Activated T-cell treated with anti-CD3 and anti-CD28 coated beads for 4 hours (primary cell): ENCODE measurements around the gene AKNA.

Experiments
- DNase-seq: peaks from one replicate; pipeline ENCODE4 v3.0.0-alpha.2; 2020

Gene AKNA

DNA sequence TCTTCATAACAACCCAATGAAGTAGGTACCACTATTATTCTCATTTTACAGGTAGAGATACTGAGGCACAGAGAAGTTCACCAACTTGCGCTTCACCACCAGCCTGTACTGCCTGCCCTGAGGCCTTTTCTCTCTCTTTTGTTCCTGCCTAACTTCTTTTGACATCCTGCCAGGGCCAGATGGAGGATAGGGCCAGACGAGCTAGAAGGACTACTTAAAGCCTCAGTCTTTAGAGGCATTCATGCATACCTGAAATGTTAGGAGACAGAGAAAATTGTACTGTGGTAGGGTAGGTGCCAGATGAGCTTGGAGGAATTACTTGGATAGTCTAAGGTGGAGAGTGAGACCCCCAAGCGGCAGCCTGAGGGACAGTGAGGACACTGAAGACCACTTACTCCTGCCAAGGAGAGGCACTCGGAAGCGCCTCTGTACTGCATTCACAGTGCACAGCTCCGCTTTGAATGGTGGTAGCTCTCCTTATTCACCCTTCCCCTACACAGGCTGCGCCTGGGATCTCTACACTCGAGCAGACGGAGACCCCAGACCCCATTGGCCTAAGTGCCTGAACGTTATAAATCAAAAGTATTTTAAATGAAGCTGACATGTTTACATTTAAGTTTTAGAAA, 71.1 kb downstream of the AKNA start:
- no peak for DNase-seq

DNA sequence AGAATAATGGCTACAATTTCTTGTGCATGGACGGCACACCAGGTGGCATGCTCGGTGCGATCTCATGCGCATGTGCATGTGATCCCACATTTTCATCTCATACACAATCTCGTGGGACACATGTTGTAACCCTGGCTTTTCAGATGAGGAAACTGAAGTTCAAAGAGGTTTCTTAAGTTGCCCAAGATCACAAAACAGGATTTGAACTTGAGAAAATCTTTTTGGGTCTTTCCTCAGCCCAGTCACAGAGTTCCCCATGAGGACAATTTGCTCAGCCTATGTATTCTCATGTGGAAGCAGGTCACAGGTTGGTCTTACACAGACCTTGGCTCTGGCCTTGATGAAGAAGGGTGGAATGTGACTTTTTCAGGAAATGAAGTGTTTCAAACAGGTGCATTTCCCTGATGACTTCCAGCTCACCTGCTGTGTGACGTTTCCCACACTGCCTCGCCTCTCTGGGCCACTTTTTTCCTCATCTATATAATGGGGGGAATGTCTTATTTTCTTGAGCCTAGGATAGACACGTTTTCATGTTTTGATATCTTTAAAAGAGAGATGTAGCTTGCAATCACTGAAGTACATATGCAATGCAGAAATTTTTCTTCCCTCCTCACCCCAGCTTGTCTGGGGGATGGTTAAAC, 71.9 kb downstream of the AKNA start:
- no peak for DNase-seq

GRCh38 chr9:114314881-114315722, 72.7 kb downstream of the AKNA start:
- DNase-seq = no peak

- DNase-seq = no peak
Measured at GRCh38 chr9:114314256-114314867, 73.4 kb downstream of the AKNA start.

DNA sequence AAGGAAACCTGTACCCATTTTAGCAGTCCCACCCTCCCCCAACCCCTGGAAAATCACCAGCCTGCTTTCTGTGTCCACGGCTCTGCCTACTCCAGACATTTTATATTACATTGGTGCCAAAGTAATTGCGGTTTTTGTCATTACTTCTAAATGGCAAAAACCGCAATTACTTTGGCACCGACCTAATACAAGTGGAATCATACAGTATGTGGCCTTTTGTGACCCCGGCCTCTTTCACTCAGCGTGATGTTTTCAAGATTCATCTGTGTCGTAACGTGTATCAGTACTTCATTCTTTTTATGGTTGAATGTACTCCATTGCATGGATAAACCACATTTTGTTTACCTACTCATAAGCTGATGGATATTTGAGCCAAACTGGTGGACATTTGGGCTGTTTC, 74.6 kb downstream of the AKNA start:
- no peak for DNase-seq

DNA sequence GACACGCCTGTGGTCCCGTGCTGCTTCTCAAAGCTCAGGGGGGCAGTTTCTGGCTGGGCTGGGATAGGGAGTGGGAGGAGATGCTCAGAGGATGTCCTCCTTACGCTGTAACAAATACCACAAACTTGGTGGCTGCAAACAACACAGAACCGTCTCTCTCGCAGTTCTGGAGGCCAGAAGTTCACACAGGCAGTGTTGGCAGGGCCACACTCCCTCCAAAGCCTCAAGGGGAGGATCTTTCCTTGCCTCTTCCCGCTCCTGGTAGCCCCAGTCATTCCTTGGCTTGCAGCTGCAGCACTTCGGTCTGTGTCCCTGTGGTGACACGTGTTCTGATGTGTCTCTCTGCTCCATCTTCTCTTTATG, 75.3 kb downstream of the AKNA start:
- DNase-seq = no peak

DNA sequence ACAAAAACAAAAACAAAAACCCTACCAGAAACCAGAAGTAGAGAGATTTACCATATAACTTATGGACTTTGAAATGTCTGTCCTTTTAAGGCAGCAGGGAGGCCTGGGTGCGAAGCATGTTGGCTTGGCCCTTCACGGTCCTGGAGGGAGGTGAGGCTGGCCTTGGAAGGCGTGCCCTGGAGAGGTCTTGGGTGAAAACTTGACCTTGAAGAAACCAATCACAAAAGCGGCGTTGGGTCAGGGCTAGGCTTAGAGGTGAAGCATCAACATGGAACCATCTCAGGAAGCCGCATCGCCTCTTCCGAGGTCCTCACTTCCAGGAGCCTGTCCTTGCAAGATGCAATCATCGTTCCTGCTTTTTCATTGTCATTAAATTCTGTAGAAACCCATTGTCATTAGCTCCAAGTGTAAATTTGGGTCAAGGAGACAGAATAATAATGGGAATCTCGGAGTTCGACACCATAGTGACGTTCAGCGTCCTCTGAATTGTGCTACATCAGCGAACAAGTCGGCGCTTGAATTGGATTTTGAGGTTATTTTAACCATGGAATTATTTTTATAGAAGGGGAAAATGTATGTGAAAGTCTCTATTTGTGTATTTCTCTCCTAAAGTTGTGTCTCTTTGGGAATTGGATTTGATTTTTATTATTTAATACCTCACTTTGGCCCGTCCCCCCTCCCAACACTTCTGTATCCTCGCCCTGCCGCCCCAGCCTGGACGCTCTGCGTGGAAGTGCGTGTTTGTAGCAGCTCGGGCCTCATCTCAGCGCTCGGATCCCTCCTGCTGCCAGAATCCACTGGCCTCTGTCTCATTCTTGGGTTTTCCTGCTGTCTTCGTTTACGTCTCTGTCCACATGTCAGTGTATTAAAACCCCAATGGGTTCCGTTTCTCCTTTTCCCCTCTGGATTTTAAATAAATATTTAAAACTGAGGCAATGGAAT, 75.9 kb downstream of the AKNA start:
- DNase-seq = no peak

DNA sequence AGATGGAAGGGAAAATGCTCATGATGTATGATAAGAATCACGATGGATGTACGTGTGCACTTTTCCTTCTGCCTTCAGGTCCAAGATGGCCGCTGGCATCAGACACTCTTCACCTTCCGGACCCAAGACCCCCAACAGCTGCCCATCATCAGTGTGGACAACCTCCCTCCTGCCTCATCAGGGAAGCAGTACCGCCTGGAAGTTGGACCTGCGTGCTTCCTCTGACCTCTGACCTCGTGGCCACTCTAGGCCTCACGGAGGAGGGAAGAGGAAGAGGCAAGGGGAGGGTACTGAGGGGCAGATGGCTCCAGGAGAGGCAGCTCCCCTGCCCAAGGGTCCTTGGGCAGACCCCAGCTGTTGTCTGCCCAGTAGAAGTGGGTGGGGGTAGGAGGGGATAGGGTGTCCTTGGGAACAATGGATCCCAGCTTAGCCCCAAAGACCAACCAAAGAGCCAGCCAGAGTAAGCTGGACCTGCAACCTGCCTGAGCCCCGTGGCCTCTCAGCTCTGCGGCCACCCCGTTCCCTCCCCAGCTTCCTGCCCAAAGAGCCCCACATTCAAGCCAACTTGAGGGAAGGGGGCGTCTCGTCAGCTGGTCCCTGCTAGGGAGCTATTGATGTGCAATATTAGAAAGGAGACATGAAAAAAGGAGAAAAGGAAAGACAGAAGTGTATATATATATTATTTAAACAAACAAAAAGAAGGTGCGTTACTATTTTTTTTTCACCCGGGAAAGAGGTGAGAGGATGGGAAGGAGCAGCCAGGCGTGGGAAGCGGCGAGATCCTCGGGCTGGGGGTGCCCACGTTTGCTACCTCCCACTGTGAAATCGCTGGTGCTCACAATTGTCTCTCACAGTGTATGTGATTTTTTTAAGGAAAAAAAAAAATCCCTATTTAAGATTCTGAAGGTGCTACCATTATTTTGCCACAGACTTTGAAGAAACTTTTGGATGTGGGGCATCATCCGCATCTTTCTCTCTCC, 77.0 kb downstream of the AKNA start:
- DNase-seq = no peak

DNA sequence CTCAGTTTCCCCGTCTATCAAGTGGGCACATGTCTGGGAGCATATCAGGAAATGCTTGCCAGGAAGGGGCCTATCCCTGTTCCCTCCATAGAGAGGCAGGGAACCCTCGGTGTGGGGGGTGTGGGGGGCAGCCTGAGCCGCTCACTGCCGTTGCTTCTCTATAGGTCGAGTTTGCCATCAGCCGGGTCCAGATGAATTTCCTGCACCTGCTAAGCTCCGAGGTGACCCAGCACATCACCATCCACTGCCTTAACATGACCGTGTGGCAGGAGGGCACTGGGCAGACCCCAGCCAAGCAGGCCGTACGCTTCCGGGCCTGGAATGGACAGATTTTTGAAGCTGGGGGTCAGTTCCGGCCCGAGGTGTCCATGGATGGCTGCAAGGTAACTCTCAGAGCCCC, 78.7 kb downstream of the AKNA start:
- no peak for DNase-seq

DNA sequence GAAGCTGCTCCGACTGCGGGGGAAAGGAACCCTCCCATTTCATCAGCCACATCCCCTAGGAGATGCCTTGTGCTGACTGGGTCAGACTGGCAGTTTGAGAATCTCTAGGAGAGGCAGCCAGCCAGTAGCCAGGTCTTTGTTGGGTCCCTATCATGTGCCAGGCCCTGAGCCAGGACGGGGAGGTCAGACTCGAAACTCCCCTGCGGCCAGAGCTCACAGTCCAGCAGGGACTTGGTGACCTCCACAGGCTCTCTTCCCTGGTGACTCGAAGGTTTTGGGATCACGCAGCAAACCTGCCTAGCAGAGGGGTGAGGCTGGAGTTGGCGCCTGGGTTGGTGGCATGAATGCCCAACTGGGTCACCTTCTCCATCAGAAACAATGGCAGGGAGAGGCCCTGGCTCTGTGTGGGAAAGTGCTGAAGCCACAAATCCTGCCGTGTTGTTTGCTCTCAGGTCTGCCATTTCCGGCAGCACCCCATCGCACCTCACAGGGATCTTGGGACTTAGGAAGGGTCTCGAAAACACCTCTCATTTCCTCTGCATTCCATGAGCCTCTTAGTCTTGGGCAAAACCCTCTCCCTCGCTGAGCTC, 79.3 kb downstream of the AKNA start:
- DNase-seq = no peak

DNA sequence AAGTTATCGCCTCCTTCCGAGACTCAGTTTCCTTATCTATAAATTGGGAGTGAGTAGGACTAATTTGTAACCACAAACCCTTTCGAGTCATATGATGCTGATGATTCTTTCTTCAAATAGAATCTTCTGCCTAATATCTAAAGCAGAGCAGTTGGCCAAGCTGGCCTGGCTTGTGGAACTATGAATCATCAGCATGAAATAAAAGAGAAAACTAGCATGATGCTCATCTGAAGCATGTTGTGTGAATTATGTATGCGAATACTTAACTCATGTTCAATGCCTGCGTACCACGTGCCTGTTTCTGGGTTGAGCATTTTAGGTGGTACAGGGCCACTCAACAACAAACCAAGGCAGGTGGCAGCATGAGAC, 79.9 kb downstream of the AKNA start:
- DNase-seq = no peak

DNA sequence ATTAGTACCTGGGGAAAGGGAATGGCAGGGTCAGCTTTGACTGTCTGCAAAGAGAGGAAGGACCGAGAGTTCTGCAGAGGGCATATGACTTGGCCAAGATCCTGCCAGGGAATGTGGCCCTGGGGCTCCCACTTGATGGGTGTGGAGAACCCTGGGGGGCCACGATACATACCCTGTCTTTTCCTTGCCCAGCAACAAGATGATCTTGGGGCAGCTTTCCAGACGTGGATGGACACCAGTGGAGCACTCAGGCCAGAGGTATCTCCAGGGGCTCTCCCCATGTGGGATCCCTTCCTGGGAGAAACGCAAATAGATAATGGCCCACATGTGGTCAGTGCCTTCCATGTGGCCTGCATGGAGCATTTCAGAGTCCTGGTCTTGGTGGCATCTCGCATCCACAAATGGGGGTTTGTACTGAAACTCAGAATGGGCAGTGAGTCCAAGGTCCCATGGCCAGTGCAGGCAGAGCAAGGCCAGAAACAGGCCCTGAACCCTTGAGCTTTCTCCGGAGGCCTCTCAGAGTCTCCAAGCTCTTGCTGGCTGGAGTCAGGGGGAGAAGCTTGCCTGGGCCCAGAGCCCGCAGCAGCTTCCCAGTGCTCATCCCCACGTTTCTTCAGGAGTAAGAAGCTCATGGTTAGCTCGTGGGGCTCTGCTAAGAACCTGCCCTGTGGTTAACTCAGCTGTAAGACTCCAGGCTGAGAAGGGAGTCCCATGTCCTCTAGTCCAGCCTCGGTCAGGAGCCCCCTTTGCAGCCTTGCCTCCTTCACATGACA, 83.2 kb downstream of the AKNA start:
- DNase-seq = no peak

DNA sequence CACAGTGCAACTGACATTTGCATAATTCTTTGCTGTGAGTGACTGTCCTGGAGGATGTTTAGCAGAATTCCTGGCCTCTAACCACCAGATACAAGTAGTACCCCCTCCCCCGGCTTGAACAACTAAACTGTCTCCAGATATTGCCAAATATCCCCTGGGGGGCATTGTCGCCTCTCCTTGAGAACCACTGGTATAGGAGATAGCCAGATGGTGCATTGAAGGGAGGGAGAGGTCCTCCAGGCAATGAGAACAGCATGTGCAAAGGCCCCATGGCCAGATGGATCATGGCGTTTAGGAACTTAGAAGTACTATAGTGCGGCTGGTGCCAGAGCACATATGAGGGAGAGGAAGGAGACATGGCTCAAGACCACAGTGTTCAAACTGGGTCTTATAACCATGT, 83.8 kb downstream of the AKNA start:
- no peak for DNase-seq

GRCh38 chr9:114303571-114303970, 84.2 kb downstream of the AKNA start:
- DNase-seq = no peak

DNA sequence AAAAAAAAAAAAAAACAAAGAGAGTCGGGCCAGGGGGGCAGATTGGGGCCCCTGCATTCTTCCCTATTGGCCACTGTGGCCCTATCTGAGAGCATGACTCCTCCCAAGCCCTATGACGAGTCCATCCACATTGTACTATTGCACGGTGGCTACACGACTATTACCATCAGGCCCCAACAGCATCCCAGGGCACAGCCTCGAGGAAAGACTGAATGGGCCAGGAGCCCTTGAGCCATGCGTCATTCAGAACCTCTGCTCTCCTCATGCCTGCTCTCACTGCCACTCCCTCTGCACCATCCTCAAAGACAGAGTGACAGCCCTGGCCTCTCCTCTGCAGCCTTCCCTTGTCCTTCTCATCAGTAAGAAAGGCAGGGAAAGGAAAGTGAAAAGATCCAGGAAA, 85.1 kb downstream of the AKNA start:
- DNase-seq = no peak

- no peak for DNase-seq
Measured at GRCh38 chr9:114301798-114302565, 85.8 kb downstream of the AKNA start.

DNA sequence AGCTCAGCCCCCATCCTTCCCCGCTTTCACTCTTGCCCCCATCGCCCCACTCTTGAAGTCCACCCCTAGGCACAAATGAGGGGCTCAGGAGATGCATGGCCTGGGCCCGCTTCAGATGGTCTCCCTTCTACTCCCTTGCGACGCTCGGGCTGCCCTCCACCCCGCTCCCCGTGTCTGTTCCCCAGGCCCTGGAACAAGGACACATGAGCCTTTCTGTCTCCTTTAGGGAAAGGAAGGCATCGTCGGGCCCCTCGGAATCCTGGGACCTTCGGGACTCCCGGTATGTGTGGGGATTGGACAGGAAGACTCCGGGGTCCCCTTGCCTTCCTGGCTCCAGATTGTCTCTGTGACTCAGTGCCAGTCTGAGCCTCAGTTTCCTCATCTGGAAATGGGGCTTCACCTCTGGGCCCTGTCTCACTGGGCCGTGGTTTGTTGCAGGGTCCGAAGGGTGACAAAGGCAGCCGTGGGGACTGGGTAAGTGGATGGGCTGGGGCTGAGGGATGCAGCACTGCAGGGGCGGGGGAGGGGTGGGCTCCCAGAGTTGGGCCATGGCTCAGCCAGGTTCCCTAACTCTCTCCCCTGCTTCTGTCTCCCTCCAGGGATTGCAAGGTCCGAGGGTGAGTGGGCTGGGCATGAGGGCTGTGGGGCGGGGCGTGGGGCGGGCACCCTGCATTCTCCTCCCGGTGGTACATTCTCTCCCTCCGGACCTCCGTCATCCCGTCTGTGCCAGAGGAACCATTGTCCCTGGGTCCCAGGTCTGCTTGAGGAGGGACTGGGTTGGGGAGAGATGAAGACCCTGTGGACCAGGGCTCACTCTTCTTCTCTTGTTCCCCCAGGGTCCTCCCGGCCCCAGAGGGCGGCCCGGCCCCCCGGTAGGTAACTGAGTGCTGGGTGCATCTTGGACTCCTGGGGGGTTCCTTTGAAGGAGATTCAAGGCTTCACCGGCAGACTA, 86.7 kb downstream of the AKNA start:
- DNase-seq = no peak

GRCh38 chr9:114300153-114300845, 87.5 kb downstream of the AKNA start:
- DNase-seq = no peak
